A549 treated with RU486 at 1 μM for 4 hours (cell line): ENCODE results near the gene OR6B3. TPM values are rescaled to one million over a fixed set of nuclear protein-coding genes. Genes with fewer than 3 reads are reported as not detected.

Experiments
- total RNA-seq: library from RNA; stranded (reverse); fragments of 200-300 nt; extraction: Qiagen RNA extraction; gene quantifications from 5 replicates; pipeline ENCODE4 v1.2.3, GENCODE V29; 2022; ENCODE audit warnings: low read depth

OR6B3 gene
- total RNA-seq, result not detected in 5 replicates

GRCh38 chr2:240053173-240054155 lies at the start of gene OR6B3:
Gene OR6B3, minus strand, starts transcription at chr2:240053521.

GRCh38 chr2:240030379-240031094 lies 22.8 kb downstream of the OR6B3 start, which contains the start of gene OR6B2:
Gene OR6B2, minus strand, starts transcription at chr2:240030429. Its CDS starts 0 bp downstream, at chr2:240030429.

Other genes with a start within 250 kb of the OR6B3 start
- 125 to 164 TPM (median 140 TPM) in 5 replicates for gene NDUFA10, start 28.2 kb downstream of the OR6B3 start, total RNA-seq
- not detected in 5 replicates for gene OR6B2, start 23.1 kb downstream of the OR6B3 start, total RNA-seq
- gene COPS9, start 82.8 kb upstream of the OR6B3 start, total RNA-seq, result 241 to 319 TPM (median 295 TPM) in 5 replicates
- not detected in 5 replicates for gene OTOS, start 87.1 kb upstream of the OR6B3 start, total RNA-seq